Endometrial microvascular endothelial cells (primary cell): ENCODE data around the gene SLC38A4. TPM values are rescaled to one million over a fixed set of nuclear protein-coding genes. Genes with fewer than 3 reads are reported as not detected.

Experiments
- in situ Hi-C: cut with HindIII; loops from 2 replicates; pipeline ENCODE4 v1.10.0; 2017; ENCODE audit warnings: low sequenced_read_pairs, low pct_unique_long_range_greater_than_20kb; ENCODE audit errors: inconsistent ontology term
- total RNA-seq: library from RNA; depleted of rRNA; stranded (reverse); fragments of >200 nt; gene quantifications from one replicate; pipeline ENCODE4 v1.2.3, GENCODE V29; 2015; ENCODE audit errors: inconsistent ontology term

SLC38A4 gene
- total RNA-seq, 1 donor from 2014 or later = not detected

DNA sequence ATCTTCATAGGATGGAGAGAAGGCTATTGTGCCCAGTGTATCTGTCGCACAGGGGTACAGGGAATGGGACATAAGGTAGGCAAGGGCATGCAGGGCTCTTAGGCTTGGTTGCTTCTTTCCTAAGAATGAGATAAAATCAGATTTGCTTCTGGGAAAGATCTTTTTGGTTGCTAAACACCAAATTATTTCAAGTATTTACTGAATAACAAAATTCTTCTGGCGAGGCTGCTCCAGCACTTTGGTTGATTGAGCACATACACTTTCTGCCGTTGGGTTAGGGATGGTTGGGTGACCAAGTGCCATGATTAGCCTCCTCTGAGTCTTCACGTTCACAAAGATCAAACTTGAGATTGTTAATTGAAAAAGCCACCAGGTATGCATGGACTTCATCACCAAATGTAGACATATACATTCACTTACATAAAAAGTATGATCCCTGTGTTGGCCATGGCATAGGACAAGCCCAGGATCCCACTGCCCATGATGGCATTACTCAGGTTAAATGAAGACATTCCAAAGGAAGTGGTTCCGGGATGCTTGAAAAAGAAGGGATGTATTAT is 38.2 kb downstream of the SLC38A4 start:
- in situ Hi-C loops = no loop called here

DNA sequence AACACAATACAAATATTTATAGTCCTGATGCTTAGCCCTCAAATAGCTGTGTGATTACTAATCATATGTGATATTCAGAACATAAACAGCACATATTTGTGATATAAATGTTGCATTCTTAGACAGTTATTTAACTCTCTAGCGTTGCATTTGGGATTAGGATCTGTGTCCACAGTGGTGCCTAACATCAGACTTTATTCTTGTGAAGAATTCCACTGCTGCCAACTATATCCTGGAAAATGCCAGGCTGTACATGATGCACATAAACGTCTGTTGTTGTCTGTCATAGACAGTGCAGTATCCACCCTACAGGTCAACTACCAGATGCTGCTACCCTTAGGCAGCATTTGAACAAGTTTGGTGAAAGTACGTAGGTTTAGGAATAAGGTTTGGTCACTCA is 39.0 kb downstream of the SLC38A4 start:
- in situ Hi-C loops = no loop called here

DNA sequence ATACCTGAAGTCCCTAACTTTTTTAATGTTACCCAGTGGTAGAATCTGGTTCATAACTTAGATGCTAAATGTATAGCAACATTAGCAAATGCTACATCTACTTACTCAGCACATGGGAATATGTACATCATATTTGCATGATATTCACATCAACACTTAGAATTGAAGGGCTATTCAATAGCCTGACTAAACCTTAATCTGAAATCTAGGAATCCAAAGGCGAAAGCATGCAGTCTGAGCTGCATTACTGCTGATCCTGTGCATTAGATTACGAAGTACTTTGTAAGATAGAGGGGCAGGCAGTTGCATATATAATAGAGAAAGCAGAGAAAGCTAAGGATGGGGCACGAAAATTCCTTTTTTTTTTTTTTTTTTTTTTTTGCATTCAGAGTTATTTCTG is 40.4 kb downstream of the SLC38A4 start:
- in situ Hi-C loops = no loop called here

DNA sequence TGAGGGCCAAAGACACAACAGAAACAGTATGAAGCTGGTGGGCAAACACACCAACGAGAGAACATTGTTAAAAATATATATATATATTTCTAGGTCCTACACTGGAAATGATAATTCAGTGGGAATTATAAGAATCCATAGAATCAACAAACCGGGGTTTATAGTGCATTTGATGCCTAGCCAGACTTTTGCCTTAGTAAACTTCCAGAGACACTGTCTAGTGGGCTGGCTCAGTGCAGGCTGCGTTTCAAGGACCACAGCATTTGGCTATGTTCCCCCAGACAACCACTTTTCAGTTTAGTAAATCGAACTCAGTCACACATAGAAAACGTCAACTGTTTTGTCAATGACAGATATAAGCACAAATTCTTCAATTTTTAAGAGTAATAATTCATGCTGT is 41.9 kb downstream of the SLC38A4 start:
- in situ Hi-C loops = no loop called here

DNA sequence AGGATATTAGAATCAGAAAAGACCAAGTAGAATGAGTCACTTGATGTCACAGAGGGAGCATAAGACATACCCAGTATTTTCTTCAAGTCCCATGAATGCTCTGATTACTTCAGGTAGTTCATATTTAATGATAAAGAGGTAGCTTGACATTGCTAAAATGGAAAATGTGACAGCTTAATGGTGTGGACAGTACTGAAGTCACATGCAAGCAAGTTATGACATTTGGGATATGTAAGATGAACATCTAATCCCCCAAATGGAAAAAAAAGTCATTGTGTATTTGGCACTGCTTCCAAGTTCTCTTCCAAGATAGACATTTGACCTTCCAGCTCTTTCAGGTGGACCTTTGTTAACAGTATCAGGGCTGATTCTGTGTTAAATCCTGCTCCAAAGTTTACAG is 45.9 kb downstream of the SLC38A4 start:
- in situ Hi-C loops = no loop called here

DNA sequence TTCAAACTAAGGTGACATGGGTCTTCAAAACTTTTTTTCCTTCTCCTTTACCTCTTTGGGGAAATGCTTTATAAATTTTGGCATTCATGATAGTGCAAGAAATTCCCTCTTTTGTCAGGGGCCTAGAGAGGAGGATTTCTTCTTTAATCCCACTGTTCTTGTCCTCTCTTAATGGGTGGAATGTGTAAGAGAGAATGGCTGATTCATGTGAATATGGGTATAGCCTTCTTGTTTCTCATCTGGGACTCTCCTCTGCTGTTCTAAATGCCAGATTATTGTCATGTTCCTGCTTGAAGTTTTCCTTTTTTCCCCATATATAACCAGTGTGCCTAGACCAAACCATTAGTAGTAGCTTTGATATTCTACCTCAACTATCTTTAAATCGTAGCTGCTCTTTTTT is 46.7 kb downstream of the SLC38A4 start:
- in situ Hi-C loops = no loop called here

DNA sequence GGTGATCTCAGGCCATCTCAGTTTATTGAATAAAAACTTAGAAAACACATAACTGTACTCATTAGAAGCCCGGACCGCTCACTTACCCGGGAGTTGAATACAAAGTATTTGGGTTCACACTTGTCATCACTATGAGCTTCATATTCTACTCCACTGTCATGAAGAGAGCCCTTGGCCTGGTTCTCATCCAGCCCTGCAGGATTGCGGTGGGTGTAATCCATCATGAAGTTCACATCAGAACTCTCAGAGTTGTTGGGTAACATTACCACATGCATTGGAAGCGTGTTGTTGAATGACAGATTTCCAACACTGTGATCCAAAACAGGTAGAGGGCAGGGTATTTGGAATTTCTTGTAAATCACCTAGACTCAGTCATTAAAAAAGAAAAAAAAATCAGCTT is 47.4 kb downstream of the SLC38A4 start:
- in situ Hi-C loops = no loop called here

DNA sequence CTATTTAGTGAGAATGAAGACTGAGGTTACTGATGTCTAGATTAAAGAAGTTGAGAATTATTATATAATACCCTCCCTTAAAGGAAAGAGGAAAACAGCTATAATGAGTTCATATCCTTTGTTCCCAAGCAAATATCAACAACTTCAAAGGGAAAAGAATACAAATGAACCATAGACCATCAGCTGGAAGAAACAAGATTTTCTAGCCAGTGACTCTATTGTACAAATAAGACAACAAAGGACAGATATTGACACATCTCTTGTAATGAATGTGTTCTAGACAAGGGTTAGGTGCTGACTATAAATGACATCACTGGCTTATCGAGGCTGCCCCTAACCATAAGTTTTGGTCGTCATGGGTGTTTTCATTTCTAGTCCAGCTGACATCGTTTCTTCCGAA is 48.2 kb downstream of the SLC38A4 start:
- in situ Hi-C loops = no loop called here

DNA sequence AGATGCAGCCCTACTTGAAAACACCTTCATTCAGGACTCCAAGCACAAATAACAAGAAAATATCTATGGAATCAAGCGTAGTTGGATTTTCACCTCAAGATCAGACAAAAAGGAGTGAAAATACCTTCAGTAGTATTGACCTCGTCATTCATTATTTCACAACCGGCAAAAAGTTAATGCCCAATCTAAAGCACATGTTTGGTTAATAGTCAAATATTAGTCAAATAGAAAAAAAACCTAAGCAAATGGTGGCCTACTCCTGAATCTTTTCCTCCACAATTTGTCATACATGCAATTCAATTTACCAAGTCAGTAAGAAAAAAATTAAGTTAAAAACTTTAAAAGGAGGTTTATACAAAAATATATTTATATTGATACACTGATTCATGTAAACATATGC is 50.0 kb downstream of the SLC38A4 start:
- in situ Hi-C loops = no loop called here

DNA sequence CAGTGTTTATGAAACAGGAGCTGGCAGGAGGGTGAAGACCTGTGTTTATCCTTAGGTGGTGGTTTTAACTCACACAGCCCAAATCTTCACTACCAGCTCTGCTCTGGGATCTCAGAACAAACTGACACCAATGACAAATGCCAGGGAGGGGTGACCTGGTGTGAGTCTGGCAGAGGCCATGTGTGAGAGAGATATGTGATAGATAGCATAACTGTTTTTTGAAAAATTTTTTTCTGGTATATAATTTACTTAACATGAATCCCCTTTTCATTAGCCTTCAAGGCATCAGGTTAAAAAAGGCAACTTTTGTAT is 51.5 kb downstream of the SLC38A4 start:
- in situ Hi-C loops = no loop called here

DNA sequence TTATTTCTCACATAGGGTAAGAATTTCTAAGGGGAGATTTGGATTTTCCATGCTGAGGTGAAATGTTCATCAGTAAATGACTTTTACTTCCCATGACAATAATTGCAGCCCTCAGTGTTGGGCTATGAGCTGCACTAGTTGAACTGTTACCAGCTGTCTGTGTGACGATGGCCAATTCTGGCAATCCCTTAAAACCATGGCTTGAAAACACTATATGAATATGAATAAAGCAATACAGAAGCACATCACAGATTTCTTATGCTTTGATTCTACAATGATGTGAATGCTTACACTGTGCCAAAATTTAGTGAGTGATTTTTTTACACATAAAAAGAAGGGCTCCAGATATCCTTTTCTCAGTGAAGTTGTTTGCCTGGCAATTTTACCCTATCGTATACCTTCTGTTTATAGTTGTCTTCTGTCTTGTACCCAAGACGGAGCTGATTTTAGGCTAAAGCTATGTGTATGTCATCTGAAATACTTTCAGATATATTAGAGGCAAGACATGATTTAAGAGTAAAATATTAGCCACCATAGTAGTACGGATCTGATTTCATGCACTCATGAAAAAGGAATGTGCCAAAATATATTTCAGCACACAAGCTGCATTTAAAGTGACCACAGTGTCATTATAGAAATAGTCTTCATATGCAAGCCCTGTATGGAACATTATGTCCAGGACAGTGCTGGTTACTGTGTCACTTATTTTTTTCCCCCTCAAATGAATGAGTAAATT is 52.0 kb downstream of the SLC38A4 start:
- in situ Hi-C loops = no loop called here

DNA sequence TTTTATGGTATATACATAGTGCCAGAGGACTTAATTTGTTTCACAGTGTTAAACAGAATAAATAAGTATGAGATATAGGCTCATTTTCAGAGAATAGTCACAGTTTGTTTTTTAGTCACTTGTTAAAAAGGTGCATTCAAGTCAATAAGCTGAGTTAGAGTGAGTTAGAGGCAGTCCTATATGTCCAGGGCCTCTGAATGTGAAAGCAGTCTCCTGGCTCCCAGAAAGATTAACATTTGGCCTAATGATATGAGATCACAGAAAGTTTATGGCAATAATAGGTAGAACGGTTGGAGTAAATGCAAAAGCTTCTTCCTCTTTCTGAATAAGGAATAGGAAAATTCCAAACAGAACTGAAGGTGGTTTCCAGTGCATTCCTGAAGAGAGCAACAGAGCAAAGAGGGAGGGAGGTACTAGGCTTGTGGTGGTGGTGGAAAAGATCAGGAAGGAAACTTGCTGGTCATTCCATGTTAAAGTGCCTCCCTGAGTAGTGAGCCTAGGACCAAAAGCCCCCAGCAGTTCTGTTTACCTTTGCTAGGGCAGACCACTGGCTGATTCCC is 54.4 kb downstream of the SLC38A4 start:
- in situ Hi-C loops = no loop called here

DNA sequence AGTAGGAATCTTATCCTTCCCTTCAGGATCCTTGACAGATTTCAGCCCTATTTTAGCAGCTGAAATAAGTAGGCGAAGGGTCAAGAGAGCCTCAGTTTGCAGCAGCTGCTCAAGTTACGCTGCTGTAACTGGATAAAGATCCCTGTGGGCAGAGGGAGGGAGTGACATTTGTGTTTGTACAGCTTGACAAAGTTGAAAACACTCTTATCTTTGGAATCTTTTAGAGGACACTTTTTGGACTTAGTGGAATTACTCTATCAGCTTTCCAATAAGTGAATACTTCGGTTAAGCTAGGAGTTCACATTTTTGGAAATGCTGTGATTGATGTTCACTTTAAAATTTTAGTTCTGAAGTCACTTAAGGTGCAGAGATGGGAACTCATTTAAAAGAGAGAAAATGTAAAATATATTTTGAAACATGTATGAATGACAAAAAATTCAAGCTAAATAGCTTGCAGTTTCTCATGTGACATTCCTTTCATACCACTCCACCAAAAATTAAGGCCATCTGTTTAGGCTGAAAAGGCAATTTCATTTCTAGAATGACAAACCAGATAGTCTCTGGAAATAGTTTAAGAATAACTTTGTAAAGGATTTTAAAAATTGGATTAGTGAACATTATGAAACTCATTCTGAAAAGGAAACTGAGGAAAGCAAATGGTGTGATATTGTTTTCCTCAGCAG is 55.2 kb downstream of the SLC38A4 start:
- in situ Hi-C loops = no loop called here

DNA sequence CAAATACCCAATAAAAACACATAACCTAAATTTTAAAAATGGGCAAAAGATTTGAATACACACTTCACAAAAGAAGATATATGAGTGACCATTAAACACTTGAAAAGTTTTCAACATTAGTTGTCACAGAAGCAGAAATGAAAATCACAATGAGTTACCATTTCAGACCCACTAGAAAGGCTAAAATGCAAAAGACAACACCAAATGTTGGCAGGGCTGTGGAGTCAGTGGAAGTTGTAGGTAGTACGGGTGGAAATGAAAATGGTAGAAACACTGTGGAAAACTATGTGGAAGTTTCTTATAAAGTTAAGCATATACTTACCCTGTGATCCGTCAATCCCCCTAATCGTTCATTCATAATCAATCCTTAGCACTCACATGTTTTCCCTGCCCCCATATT is 61.8 kb downstream of the SLC38A4 start:
- in situ Hi-C loops = no loop called here

DNA sequence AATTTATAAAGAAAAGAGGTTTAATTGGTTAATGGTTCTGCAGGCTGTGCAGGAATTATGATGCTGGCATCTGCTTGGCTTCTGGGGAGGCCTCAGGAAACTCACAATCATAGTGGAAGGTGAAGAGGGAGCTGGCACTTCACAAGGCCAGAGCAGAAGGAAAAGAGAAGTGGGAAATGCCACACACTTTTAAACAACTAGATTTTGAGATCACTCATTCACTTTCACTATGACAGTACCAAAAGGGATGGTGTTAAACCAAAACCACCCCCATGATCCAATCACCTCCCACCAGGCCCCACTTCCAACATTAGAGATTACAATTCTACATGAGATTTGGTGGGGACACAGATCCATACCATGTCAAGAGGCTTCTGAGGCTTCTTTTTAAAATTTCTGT is 62.6 kb downstream of the SLC38A4 start:
- in situ Hi-C loops = no loop called here

DNA sequence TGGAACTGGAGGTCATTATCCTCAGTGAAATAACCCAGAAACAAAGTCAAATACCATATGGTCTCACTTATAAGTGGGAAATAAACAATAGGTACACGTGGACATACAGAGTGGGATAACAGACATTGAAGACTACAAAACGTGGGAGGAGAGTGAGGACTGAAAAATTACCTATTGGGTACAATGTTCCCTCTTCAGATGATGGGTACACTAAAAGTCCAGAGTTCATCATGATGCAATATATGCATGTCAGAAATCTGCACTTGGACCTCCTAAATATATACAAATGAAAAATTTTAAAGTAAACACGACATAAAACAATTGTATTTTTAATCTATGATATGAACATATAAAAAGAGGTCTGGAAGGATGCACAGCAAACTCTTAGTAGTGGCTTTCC is 71.2 kb downstream of the SLC38A4 start:
- in situ Hi-C loops = no loop called here

DNA sequence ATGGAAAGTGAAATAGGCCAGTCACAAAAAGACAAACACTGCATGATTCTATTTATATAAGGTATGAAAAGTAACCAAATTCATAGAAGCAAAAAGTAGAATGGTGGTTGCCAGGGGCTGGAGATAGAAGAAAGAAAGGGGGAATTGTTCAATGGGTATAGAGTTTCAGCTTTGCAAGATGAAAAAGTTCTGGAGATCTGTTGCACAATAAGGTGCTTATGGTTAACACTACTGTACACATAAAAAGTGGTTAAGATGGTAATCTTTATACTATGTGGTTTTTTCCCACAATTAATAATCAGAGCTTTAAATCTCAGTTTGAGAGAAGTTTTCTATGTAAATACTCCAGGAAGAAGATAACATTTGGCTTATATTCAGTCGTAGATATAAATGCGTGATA is 73.4 kb downstream of the SLC38A4 start:
- in situ Hi-C loops = no loop called here

DNA sequence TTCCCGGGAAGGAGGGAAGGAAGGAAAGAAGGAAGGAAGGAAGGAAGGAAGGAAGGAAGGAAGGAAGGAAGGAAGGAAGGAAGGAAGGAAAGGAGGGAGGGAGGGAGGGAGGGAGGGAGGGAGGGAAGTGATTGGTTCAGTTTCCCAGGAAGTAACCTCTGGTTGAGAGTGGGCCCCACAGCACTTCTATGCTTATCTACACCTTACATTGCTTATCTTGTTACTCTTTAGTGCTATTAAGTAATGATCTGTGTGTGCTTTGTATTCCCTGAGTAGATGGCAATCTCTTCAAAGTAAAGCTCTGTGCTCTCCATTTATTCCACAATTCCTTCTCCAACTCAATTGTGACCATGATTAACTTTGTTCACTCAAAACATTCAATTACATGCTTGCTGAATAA is 74.6 kb downstream of the SLC38A4 start:
- in situ Hi-C loops = no loop called here

DNA sequence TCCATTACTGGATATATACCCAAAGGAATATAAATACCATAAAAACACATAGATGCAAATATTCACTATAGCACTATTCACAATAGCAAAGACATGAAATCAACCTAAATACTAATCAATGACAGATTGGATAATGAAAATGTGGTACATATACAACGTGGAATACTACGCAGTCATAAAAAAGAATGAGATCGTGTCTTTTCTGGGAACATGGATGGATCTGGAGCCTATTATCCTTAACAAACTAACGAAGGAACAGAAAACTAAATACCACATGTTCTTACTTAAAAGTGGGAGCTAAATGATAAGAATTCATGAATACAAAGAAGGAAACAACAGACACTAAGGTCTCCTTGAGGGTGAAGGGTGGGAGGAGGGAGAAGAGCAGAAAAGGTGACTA is 76.5 kb downstream of the SLC38A4 start:
- in situ Hi-C loops = no loop called here

DNA sequence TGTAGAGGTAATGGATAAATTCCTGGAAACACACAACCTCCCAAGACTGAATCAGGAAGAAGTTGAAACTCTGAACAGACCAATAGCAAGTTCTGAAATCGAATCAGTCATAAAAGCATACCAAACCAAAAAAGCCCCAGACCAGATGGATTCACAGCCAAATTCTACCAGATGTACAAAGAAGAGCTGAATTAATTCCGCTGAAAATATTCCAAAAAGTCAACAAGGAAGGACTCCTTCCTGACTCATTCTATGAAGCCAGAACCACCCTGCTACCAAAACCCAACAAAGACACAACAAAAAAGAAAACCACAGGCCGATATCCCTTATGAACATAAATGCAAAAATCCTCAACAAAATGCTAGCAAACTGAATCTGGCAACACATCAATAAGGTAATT is 81.5 kb downstream of the SLC38A4 start:
- in situ Hi-C loops = no loop called here
